ENCODE data around the gene CBY1. TPM values are rescaled to one million over a fixed set of nuclear protein-coding genes. Genes with fewer than 3 reads are reported as not detected.

CBY1 gene
- total RNA-seq, 2 experiments from 2014 or later, result 4.6 to 7.6 TPM

DNA sequence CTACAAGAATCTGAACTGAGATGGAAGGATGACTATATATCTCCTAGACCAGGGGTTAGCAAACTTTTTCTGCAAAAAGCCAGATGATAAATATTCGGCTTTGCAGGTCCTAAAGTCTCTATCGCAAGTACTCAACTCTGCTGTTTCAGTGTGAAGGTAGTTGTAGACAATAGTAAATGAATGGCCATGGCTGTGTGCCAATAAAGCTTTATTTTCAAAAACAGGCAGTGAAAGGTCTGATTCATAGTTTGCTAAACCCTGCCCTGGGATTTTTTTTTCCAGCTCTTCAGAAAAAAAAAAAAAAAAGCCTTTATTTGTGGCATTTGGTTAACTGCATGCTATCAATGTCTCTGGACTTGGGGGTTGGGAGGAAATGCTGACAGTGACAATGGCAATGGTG, 37.8 kb upstream of the CBY1 start:
- Histone ChIP-seq H3K4me1 (ENCODE audit: insufficient read depth, low read length) (no peaks in the 10 kb centered on the region), H3K27ac (ENCODE audit: low read depth in 1 of 2, low read length in 2 of 2) (no peak overlapping the region), H3K9me3 (ENCODE audit: control insufficient read depth in 1 of 2, insufficient read depth in 1 of 2, low read length in 2 of 2) (peaks cover 10 to 12% of the 10 kb centered on the region in 2 experiments), H3K4me3 (ENCODE audit: low read length) (no peak overlapping the region), H3K36me3 (ENCODE audit: insufficient read depth, low read length) (no peaks in the 10 kb centered on the region), H3K27me3 (ENCODE audit: control insufficient read depth in 1 of 2, insufficient read depth in 2 of 2, low read length in 2 of 2) (peaks cover 0 to 3% of the 10 kb centered on the region in 2 experiments)
- Mint-ChIP-seq H3K4me1 (ENCODE audit: low read depth) (no peaks in the 10 kb centered on the region), H3K36me3 (ENCODE audit: low read depth) (no peaks in the 10 kb centered on the region), H3K27me3 (peaks cover 9% of the 10 kb centered on the region), H3K27ac (no peak overlapping the region), H3K9me3 (peaks cover 4% of the 10 kb centered on the region), H3K4me3 (no peak overlapping the region)
- ChIA-PET CTCF (no interaction called here), POLR2A (no interaction called here)
- ATAC-seq (ENCODE audit: poor library complexity) (no peak), DNase-seq (no peak)
- TF ChIP-seq, protein P1, sequence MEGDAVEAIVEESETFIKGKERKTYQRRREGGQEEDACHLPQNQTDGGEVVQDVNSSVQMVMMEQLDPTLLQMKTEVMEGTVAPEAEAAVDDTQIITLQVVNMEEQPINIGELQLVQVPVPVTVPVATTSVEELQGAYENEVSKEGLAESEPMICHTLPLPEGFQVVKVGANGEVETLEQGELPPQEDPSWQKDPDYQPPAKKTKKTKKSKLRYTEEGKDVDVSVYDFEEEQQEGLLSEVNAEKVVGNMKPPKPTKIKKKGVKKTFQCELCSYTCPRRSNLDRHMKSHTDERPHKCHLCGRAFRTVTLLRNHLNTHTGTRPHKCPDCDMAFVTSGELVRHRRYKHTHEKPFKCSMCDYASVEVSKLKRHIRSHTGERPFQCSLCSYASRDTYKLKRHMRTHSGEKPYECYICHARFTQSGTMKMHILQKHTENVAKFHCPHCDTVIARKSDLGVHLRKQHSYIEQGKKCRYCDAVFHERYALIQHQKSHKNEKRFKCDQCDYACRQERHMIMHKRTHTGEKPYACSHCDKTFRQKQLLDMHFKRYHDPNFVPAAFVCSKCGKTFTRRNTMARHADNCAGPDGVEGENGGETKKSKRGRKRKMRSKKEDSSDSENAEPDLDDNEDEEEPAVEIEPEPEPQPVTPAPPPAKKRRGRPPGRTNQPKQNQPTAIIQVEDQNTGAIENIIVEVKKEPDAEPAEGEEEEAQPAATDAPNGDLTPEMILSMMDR (IDR thresholded peaks at IDR 0.05), result no peak
- intact Hi-C loops (cut with DNase I, micrococcal nuclease), result no loop called here

- Histone ChIP-seq H3K27me3 (ENCODE audit: control insufficient read depth in 1 of 2, insufficient read depth in 2 of 2, low read length in 2 of 2) (no peaks in the 10 kb centered on the region), H3K4me3 (ENCODE audit: low read length) (no peak overlapping the region), H3K27ac (ENCODE audit: low read depth in 1 of 2, low read length in 2 of 2) (no peak overlapping the region), H3K4me1 (ENCODE audit: insufficient read depth, low read length) (no peaks in the 10 kb centered on the region), H3K36me3 (ENCODE audit: insufficient read depth, low read length) (no peaks in the 10 kb centered on the region), H3K9me3 (ENCODE audit: control insufficient read depth in 1 of 2, insufficient read depth in 1 of 2, low read length in 2 of 2) (peaks cover 0 to 4% of the 10 kb centered on the region in 2 experiments)
- no peak for ATAC-seq (ENCODE audit: poor library complexity)
- intact Hi-C loops (cut with DNase I, micrococcal nuclease), result no loop called here
- H3K27me3 Mint-ChIP-seq, result no peaks in the 10 kb centered on the region
- CTCF ChIA-PET, result no interaction called here
- POLR2A ChIA-PET, result no interaction called here
- no peak overlapping the region for H3K27ac Mint-ChIP-seq
- H3K4me1 Mint-ChIP-seq (ENCODE audit: low read depth), result no peaks in the 10 kb centered on the region
- H3K9me3 Mint-ChIP-seq, result peaks cover 2% of the 10 kb centered on the region
- H3K36me3 Mint-ChIP-seq (ENCODE audit: low read depth), result no peaks in the 10 kb centered on the region
- H3K4me3 Mint-ChIP-seq, result no peak overlapping the region
- TF ChIP-seq, protein P1 (IDR thresholded peaks at IDR 0.05), result no peak
- no peak for DNase-seq
Measured at GRCh38 chr22:38623351-38623750, 33.1 kb upstream of the CBY1 start.

DNA sequence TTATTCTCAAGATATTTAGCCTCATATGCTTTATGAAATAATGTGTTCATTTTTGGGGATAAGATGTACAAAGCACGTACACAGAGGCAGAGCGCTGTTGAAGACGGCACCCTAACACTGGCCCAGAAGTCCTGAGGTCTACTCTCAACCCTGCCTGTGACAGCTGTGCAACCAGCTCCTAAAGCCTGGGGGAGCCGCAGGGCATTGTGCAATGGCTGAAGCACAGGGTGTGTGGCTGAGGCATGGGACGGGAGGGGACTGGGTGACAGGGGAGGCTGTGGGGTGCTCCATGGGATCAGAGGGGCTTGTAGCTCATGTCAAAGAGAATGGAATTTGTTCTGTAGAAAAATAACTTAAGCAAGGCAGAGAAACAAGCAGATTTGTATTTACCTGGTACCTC, 28.0 kb upstream of the CBY1 start:
- ATAC-seq (ENCODE audit: poor library complexity) (no peak), DNase-seq (no peak)
- H3K9me3 Mint-ChIP-seq, result no peaks in the 10 kb centered on the region
- H3K27me3 Mint-ChIP-seq, result no peaks in the 10 kb centered on the region
- no peak overlapping the region for H3K4me3 Mint-ChIP-seq
- Histone ChIP-seq H3K36me3 (ENCODE audit: insufficient read depth, low read length) (no peaks in the 10 kb centered on the region), H3K27ac (ENCODE audit: low read depth in 1 of 2, low read length in 2 of 2) (no peak overlapping the region), H3K27me3 (ENCODE audit: control insufficient read depth in 1 of 2, insufficient read depth in 2 of 2, low read length in 2 of 2) (no peaks in the 10 kb centered on the region), H3K4me1 (ENCODE audit: insufficient read depth, low read length) (no peaks in the 10 kb centered on the region), H3K4me3 (ENCODE audit: low read length) (no peak overlapping the region), H3K9me3 (ENCODE audit: control insufficient read depth in 1 of 2, insufficient read depth in 1 of 2, low read length in 2 of 2) (no peaks in the 10 kb centered on the region)
- TF ChIP-seq, protein P1 (IDR thresholded peaks at IDR 0.05), result no peak
- intact Hi-C loops (cut with DNase I, micrococcal nuclease), result no loop called here
- CTCF ChIA-PET, result interaction anchor here (0.7 kb wide), 1 partner anchor 333 kb away, joined by 3 read pairs; no protein-coding TSS in a partner anchor
- no peak overlapping the region for H3K27ac Mint-ChIP-seq
- POLR2A ChIA-PET, result no interaction called here
- peaks cover 10% of the 10 kb centered on the region for H3K4me1 Mint-ChIP-seq (ENCODE audit: low read depth)
- no peaks in the 10 kb centered on the region for H3K36me3 Mint-ChIP-seq (ENCODE audit: low read depth)

Data from CD4-positive, alpha-beta T cell (primary cell).